Measurements from ENCODE around the gene SASH1. TPM values are rescaled to one million over a fixed set of nuclear protein-coding genes. Genes with fewer than 3 reads are reported as not detected.

Gene SASH1
- total and polyA plus RNA-seq, 9 of the 15 experiments (the other 6 are each of a cell fraction or from before 2014, with no cell fraction given): 0.35 to 3.5 (median 1.6) TPM

DNA sequence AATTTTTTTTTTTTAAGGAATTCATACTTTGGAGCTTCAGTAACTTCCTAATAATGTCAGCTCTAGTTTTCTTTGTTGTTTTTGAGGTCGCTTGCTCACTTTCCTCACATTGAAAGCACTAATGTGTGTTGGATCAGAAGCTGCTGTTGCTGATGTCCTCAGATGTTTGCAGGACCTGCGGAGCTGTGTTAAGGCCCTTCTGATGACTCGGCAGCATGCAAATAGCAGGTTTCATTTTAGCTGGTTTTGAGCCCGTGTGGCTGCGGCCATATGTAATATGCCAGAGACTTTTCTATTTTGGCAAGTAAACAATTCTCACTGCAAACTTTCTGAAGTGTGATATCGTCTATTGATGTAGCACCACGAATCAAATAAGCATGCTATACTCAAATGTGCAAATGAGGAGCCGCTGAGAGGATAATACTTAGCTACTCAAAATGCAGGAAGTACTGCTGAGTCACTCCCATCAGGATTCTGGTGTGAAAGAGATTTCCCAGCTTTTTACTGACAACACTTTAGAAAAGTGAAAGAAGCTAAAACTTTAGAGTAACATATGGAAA, 187.8 kb downstream of the SASH1 start (continued):
- TF ChIP-seq, protein P1, sequence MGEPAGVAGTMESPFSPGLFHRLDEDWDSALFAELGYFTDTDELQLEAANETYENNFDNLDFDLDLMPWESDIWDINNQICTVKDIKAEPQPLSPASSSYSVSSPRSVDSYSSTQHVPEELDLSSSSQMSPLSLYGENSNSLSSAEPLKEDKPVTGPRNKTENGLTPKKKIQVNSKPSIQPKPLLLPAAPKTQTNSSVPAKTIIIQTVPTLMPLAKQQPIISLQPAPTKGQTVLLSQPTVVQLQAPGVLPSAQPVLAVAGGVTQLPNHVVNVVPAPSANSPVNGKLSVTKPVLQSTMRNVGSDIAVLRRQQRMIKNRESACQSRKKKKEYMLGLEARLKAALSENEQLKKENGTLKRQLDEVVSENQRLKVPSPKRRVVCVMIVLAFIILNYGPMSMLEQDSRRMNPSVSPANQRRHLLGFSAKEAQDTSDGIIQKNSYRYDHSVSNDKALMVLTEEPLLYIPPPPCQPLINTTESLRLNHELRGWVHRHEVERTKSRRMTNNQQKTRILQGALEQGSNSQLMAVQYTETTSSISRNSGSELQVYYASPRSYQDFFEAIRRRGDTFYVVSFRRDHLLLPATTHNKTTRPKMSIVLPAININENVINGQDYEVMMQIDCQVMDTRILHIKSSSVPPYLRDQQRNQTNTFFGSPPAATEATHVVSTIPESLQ (CRISPR knock-in tag; IDR thresholded peaks at IDR 0.05): no peak
- TF ChIP-seq NFE2 (IDR thresholded peaks at IDR 0.05; ENCODE audit: low read depth) (peak; percentile 92), ADNP (tag; IDR thresholded peaks at IDR 0.05) (no peak), TRIM24 (IDR thresholded peaks at IDR 0.05) (no peak), ZNF764 (CRISPR knock-in tag; IDR thresholded peaks at IDR 0.05; ENCODE audit: low read depth) (no peak), ZNF174 (CRISPR knock-in tag; IDR thresholded peaks at IDR 0.05) (no peak), ZNF217 (CRISPR knock-in tag; IDR thresholded peaks at IDR 0.05) (no peak), HDAC6 (IDR thresholded peaks at IDR 0.05; ENCODE audit: low read depth, low read length) (no peak), CBX1 (IDR thresholded peaks at IDR 0.05; ENCODE audit: low read depth) (no peak), STAG1 (CRISPR knock-in tag; IDR thresholded peaks at IDR 0.05; ENCODE audit: borderline replicate concordance) (no peak), RUNX1 (IDR thresholded peaks at IDR 0.05; ENCODE audit: low read depth) (no peak), ZNF274 (IDR thresholded peaks at IDR 0.05; ENCODE audit: borderline replicate concordance, low read depth, low read length) (no peak), SLC30A9 (CRISPR knock-in tag; IDR thresholded peaks at IDR 0.05) (no peak), POLR2G (IDR thresholded peaks at IDR 0.05; ENCODE audit: low read depth, low read length) (no peak), PHTF2 (CRISPR knock-in tag; IDR thresholded peaks at IDR 0.05) (no peak), FOXP1 (CRISPR knock-in tag; IDR thresholded peaks at IDR 0.05) (no peak), KDM2B (CRISPR knock-in tag; IDR thresholded peaks at IDR 0.05) (no peak)
- TF ChIP-seq, protein P2, sequence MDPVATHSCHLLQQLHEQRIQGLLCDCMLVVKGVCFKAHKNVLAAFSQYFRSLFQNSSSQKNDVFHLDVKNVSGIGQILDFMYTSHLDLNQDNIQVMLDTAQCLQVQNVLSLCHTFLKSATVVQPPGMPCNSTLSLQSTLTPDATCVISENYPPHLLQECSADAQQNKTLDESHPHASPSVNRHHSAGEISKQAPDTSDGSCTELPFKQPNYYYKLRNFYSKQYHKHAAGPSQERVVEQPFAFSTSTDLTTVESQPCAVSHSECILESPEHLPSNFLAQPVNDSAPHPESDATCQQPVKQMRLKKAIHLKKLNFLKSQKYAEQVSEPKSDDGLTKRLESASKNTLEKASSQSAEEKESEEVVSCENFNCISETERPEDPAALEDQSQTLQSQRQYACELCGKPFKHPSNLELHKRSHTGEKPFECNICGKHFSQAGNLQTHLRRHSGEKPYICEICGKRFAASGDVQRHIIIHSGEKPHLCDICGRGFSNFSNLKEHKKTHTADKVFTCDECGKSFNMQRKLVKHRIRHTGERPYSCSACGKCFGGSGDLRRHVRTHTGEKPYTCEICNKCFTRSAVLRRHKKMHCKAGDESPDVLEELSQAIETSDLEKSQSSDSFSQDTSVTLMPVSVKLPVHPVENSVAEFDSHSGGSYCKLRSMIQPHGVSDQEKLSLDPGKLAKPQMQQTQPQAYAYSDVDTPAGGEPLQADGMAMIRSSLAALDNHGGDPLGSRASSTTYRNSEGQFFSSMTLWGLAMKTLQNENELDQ (CRISPR knock-in tag; IDR thresholded peaks at IDR 0.05; ENCODE audit: borderline replicate concordance): no peak
- TF ChIP-seq, protein P3, sequence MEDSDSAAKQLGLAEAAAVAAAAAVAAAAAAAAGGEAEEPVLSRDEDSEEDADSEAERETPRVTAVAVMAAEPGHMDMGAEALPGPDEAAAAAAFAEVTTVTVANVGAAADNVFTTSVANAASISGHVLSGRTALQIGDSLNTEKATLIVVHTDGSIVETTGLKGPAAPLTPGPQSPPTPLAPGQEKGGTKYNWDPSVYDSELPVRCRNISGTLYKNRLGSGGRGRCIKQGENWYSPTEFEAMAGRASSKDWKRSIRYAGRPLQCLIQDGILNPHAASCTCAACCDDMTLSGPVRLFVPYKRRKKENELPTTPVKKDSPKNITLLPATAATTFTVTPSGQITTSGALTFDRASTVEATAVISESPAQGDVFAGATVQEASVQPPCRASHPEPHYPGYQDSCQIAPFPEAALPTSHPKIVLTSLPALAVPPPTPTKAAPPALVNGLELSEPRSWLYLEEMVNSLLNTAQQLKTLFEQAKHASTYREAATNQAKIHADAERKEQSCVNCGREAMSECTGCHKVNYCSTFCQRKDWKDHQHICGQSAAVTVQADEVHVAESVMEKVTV (CRISPR knock-in tag; IDR thresholded peaks at IDR 0.05): no peak
- TF ChIP-seq, protein P4, sequence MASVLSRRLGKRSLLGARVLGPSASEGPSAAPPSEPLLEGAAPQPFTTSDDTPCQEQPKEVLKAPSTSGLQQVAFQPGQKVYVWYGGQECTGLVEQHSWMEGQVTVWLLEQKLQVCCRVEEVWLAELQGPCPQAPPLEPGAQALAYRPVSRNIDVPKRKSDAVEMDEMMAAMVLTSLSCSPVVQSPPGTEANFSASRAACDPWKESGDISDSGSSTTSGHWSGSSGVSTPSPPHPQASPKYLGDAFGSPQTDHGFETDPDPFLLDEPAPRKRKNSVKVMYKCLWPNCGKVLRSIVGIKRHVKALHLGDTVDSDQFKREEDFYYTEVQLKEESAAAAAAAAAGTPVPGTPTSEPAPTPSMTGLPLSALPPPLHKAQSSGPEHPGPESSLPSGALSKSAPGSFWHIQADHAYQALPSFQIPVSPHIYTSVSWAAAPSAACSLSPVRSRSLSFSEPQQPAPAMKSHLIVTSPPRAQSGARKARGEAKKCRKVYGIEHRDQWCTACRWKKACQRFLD (CRISPR knock-in tag; IDR thresholded peaks at IDR 0.05): peak; percentile 39; the same call in 1 of the 2 replicates
- TF ChIP-seq, protein P5, sequence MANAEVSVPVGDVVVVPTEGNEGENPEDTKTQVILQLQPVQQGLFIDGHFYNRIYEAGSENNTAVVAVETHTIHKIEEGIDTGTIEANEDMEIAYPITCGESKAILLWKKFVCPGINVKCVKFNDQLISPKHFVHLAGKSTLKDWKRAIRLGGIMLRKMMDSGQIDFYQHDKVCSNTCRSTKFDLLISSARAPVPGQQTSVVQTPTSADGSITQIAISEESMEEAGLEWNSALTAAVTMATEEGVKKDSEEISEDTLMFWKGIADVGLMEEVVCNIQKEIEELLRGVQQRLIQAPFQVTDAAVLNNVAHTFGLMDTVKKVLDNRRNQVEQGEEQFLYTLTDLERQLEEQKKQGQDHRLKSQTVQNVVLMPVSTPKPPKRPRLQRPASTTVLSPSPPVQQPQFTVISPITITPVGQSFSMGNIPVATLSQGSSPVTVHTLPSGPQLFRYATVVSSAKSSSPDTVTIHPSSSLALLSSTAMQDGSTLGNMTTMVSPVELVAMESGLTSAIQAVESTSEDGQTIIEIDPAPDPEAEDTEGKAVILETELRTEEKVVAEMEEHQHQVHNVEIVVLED (CRISPR knock-in tag; IDR thresholded peaks at IDR 0.05): no peak
